Measurements from ENCODE around the gene LSR. TPM values are rescaled to one million over a fixed set of nuclear protein-coding genes. Genes with fewer than 3 reads are reported as not detected.

Gene LSR, protein sequence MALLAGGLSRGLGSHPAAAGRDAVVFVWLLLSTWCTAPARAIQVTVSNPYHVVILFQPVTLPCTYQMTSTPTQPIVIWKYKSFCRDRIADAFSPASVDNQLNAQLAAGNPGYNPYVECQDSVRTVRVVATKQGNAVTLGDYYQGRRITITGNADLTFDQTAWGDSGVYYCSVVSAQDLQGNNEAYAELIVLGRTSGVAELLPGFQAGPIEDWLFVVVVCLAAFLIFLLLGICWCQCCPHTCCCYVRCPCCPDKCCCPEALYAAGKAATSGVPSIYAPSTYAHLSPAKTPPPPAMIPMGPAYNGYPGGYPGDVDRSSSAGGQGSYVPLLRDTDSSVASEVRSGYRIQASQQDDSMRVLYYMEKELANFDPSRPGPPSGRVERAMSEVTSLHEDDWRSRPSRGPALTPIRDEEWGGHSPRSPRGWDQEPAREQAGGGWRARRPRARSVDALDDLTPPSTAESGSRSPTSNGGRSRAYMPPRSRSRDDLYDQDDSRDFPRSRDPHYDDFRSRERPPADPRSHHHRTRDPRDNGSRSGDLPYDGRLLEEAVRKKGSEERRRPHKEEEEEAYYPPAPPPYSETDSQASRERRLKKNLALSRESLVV
- 0.69 and 1.1 TPM in 2 replicates for total RNA-seq (2014; rRNA removed; shearing (Covaris generic))

DNA sequence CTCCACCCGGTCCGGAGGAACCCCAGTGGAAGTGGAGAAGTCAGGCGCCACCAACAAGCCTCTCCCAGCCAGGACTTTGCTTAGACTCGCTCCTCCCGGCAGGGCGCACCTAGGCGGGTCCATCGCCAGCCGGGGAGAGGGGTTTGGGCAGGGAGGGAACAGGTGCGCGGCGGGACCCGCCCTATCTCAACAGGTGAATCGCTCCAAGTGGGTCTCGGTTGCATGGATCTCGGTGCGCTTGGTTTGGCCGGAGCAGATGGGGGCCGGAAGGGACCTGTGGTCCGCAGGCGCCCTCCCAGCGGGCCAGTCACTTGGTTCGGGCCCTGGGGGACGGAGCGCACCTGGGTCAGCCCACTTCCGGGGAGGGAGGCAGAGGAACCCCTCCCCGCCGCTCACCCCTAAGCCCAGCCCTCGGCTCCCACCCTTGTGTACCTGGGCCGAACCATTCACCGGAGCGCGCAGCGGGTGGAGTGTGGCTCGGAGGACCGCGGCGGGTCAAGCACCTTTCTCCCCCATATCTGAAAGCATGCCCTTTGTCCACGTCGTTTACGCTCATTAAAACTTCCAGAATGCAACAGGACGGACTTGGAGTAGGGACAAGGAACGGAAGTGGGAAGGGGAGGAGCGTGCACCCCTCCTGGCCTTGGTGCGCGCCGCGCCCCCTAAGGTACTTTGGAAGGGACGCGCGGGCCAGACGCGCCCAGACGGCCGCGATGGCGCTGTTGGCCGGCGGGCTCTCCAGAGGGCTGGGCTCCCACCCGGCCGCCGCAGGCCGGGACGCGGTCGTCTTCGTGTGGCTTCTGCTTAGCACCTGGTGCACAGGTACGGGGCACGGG lies at the start of gene LSR:
LSR (plus strand) TSS at position 693 of the 836 bp plus-strand sequence; CDS start at position 714, 21 bp downstream.
- no peak for DNase-seq (ENCODE audit: low spot score)

DNA sequence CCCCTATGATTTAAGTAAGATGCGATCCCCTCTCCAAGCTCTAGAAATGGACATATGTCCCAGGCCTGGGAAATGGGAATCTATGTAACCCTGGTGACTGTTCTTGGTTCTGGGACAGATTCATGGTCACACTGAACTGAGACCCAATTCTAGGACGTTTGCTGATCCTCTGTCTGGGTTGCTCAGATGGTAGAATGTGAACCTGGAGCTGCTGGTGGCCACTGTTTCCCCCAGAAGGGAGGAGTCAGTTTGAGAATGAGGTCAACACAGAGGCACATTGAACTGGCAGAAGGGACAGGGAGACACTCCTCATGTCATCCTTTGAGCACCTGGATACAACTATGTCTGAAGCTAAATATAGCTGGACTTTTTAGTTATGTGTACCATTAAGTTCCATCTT lies 49.3 kb upstream of the LSR start:
- DNase-seq (ENCODE audit: low spot score) = no peak

DNA sequence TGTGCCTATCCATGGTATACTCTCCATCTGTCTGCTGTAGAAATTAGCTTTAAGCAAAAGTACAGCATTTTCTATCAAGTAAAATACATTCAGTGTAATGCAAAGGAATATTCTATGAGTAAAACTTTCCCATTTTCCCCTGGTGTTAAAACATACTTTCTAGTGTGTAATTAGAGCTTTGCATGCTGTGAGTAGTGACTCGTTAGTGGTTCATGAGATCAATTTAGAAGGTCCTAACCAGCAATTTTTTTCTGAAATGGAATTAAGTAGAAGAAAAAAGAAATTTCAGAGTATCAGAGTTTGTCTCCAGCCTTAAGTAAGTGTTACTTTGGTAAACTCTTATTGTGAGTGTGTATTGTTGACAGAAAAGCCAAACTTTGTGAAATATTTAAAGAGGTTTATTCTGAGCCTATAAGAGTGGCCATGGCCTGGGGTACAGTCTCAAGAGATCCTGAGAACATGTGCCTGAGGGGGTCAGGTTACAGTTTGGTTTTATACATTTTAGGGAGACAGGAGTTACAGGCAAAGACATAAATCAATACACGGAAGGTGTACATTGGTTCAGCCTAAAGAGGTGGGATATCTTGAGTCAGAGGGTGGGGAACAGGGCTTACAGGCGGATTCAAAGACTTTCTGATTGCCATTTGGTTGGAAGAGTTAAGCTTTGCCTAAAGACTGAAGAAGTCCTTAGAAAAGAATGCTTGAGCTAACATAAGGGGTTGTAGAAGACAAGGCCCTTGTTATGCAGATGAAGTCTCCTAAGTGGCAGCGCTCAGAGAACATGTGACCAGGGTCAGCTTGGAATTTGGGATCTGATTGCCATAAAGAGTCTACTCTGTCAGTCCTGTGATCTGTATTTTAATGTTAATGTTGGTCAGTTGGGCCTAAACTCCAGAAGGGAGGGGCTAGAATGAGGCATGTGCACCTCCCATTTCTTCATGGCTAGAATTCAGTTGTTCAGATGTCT lies 45.8 kb upstream of the LSR start:
- DNase-seq (ENCODE audit: low spot score) = no peak

DNA sequence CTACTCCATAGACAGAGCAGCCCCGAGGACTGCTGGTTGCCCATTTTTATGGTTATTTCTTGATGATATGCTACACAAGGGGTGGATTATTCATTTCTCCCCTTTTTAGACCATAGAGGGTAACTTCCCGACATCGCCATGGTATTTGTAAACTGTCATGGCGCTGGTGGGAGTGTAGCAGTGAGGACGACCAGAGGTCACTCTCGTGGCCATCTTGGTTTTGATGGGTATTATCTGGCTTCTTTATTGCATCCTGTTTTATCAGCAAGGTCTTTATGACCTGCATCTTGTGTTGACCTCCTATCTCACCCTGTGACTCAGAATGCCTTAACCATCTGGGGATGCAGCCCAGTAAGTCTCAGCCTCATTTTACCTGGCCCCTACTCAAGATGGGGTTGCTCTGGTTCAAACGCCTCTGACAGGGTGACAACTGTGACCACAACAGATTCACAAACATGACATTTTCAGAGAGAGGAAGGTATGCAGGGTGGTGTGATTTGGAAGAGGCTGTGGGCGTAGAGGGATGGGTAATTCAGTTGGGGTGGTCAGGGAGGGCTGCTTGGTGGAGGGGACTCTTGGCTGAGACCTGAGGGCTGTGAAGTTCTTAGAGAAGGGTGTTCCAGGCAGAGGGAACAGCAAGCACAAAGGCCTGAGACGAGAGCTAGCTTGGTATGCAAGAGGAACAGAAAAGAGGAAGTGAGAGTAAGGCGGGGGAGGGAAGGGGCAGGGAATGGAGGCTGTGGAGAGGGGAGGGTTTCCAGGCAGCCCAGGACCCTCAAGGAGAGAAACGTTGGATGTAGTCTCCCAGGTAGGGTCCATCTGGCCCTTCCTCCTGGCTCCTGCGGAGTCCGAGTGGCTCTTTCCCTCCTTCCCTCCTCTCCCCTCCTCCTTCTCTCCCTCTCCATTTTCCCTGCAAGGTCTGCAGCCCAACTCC lies 43.7 kb upstream of the LSR start:
- DNase-seq (ENCODE audit: low spot score) = no peak

DNA sequence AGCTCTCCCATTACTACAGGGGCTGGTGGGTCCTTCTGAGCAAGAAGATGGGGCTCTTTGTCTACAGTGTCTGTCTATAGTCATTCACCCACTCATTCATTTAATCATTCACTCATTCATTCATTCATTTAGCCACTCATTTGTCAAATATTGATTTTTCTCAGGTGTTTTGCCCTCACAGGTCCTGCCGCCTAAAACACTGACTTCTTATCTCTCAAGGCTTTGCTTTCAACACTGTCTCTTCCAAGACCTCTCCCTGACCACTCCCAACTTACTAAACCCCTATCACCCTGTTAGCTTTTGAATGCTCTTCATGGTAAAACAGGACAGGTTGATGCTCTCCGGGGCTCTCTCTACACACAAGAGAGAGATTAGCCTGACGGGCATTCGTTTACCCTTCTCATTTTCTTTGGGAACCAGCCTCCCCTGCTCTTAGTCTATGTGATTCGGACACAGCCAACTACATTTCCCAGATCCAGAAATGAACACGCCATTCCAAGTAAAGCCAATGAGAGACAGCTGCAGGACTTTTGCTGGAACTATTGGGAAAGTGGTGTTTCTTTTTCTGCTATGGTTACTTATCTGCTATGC lies 43.0 kb upstream of the LSR start:
- no peak for DNase-seq (ENCODE audit: low spot score)

DNA sequence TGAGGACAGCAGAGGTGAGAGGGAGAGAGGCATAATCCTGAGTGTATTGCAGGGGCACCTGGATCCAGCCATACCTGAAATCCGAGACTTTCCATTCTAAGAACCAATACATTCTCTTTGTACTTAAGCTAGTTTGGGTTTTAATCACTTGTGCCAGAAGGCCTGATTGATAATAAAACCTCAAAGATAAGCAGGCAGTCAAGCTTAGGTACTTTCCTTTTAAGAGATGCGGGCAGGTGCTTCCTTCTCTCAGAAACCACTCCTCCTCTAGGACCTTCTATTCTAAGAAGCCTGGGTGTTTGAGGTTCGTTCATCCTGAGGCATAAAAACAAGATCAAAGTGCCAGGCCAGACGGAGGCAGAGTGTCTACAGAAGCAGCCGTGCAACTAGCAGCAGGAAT lies 42.4 kb upstream of the LSR start:
- DNase-seq (ENCODE audit: low spot score) = no peak

DNA sequence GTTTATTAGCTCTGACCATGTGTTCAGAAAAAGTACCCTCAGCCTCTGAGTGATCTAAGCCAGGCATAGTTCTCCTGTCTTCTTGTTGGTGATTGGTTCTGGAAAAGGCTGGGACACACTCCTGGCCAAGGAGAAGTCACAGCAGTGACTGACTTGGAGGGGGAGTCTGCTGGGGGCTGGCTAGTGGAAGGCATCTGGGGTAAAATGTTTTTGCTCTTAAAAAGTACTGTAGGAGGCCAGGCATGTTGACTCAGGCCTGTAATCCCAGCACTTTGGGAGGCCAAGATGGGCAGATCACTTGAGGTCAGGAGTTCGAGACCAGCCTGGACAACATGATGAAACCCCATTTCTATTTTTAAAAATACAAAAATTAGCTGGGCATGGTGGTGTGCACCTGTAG lies 41.9 kb upstream of the LSR start:
- DNase-seq (ENCODE audit: low spot score) = no peak

DNA sequence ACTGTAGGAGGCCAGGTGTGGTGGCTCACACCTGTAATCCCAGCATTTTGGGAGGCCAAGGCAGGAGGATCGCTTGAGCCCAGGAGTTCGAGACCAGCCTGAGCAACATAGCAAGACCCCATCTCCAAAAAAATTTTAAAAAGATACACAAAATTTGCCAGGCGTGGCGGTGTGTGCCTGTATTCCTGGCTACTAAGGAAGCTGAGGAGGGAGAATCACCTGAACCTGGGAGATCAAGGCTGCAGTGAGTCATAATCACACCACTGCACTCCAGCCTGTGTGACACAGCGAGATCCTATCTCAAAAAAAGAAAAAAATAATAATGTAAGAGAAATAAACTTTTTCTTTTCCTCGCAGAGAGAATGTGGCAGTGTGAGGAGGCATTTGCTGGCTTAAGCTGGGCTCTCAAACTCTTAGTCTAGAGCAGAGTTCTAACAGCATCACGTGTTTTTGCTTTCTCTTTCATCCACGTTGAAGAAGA lies 41.4 kb upstream of the LSR start:
- DNase-seq (ENCODE audit: low spot score) = no peak

DNA sequence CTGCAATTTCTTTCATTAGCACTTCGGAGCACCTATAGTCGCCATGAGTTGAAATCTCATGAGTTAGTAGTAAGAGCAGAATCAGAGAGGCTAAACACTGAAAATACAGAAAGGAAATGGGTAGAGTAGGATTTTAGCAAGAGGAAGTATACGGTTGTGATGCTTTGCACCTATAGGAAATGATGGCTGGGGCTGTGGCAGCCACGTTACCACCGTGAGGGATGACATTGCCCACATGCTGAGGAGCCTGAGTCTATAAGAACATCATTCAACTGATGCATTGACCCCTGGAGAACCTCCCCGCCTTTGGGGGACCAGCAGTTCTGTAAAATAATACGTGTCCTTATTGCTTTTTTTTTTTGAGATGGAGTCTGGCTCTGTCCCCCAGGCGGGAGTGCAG lies 40.7 kb upstream of the LSR start:
- DNase-seq (ENCODE audit: low spot score) = no peak

DNA sequence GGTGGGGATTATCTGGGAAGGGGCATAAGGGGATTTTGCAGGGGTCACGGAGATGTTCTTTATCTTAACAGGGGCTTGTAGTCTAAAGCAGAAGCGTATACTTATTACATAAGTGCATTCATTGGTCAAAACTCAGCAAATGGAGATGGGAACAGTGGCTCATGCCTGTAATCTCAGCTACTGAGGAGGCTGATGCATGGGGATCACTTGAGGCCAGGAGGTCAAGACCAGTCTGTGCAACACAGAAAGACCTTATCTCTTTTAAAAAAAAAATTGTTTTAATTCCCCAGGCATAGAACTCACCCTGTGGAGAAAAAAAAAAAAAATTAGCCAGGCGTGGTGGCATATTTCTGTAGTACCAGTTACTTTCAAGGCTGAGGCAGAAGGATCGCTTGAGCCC lies 39.2 kb upstream of the LSR start:
- DNase-seq (ENCODE audit: low spot score) = no peak

DNA sequence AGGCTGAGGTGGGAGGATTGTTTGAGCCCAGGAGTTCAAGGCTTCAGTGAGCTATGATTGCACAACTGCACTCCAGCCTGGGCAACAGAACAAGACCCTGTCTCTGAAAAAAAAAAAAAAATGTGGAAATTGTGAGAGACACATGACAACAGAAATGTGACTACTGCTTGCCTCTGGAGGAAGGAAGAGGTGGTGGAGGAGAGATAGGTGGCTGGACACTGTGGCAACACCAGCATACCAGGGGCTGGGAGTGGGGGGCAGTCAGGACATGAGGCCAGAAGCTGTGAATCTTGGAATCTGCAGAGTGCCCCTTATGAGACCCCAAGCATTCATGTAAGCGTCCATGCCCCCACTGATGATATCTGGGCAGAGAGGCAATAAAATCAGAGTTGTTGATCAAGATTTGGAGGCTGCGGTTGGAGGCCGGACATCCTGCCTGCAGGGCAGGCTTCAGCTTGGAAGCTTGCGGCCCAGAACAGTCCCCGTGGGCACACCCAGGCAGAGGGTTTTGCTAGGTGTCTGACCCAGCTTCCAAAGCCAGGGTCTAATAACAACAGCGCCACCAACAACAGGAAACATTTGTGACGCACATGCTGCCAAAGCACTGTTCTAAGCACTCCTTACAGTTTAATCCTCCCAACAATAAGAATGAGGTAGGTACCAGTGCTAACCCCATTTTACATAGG lies 37.1 kb upstream of the LSR start:
- DNase-seq (ENCODE audit: low spot score) = no peak

DNA sequence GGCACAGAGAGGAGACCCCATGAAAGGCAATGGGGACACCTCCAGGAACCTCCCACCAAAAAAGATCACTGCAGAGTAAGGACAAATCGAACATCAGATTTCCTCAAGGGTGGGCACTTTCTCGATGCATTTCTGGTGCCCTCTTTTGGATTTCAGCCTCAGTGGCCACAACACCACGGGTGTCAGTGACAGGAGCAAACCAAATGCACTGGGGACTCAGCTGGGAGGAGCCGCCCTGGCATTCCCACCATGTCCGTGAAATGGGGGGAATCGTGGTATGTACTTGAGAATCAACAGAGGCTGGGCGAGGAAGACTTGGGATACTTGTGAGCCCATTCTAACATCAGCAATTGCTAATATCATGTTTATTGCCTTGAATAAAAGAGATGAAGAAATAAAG lies 36.6 kb upstream of the LSR start:
- DNase-seq (ENCODE audit: low spot score) = no peak

DNA sequence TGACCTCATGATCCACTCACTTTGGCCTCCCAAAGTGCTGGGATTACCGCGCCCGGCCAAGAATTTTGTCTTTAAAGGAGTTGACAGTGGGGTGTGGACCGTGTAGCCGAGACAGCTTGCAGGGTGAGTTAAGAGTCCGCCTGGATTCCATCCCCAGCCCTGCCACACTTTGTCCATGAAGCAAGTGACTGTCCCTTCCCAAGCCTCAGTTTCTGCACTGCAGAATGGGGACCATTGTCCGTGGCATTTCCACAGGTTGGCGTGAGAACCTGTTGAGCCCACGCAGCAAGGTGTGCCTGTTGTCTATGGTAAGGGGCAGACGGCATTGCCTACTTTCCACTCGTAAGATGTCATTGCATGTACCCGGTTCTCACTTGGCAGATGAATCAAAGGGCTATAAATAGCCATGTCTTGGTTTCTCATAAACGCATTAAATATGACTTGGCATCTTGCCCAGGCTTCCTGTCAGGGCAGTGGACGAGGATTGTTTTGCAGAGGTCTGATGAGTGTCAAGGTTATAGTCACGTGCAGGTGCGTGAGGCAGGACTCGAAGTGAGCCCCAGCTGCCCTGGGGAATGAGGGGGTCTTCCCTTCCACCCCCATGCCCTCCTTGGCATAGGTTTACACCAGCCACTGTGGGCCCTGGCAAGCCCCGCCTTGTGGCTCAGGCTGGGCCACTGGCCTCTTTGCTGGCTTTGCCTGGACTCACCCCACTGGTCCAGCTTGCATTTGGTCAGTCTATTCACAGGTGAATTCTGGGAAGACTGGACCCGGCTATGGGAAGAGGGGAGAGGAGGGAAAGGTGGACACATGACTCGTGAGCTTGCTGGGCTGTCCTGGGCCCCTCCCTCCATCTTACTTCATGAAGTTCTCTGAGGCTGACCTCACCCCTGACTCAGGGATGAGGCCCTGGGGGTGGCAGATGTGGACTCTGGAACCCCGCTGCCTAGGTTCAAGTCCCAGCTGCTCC lies 34.9 kb upstream of the LSR start:
- DNase-seq (ENCODE audit: low spot score) = peak; percentile 88

DNA sequence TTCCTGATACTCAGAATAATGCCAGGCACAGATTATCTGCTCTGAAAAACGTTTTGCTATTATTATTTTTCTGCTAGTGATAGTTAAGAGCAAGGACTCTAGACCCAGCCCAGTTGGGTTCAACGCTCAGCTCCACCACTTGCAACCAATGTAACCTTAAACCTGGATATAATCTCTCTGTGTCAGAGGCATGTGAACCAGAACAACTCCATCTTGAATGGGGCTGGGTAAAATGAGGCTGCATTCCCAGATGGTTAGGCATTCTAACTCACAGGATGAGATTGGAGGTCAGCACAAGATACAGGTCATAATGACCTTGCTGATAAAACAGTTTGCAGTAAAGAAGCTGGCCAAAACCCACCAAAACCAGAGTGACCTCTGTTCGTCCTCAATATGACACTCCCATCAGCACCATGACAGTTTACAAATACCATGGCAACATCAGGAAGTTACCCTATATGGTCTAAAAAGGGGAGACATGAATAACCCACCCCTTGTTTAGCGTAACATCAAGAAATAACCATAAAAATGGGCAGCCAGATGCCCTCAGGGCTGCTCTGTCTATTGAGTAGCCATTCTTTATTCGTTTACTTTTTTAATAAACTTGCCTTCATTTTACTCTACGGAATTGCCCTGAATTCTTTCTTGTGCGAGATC lies 33.9 kb upstream of the LSR start:
- DNase-seq (ENCODE audit: low spot score) = no peak

DNA sequence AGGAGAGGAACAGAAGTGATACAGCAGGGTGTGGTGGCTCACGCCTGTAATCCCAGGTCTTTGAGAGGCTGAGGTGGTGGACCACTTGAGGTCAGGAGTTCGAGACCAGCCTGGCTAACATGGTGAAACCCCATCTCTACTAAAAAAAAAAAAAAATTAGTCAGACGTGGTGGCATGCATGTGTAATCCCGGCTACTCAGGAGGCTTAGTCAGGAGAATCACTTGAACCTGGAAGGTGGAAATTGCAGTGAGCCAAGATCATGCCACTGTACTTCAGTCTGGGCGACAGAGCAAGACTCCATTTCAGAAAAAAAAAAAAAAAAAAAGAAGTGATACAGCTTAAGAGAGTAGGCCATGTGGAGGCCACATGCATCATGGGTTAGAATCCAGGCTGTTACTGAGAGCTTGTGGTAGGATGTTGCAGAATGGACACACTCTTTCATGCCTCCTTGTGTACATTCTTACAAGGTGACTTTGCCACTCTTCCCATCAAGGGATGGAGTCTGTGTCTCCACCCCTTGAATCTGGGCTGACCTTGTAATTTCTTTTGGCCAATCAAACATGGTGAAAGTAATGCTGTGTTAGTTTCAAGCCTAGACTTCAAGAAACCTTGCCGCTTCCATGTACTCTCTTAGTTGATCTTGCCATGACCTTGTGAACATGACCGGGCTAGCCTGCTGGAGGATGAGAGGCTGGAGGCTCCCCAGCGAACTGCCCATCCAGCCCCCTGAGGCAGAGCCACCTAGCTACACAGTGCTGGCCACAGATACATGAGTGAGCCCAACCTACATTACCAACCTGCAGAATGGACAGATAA lies 32.6 kb upstream of the LSR start:
- no peak for DNase-seq (ENCODE audit: low spot score)

DNA sequence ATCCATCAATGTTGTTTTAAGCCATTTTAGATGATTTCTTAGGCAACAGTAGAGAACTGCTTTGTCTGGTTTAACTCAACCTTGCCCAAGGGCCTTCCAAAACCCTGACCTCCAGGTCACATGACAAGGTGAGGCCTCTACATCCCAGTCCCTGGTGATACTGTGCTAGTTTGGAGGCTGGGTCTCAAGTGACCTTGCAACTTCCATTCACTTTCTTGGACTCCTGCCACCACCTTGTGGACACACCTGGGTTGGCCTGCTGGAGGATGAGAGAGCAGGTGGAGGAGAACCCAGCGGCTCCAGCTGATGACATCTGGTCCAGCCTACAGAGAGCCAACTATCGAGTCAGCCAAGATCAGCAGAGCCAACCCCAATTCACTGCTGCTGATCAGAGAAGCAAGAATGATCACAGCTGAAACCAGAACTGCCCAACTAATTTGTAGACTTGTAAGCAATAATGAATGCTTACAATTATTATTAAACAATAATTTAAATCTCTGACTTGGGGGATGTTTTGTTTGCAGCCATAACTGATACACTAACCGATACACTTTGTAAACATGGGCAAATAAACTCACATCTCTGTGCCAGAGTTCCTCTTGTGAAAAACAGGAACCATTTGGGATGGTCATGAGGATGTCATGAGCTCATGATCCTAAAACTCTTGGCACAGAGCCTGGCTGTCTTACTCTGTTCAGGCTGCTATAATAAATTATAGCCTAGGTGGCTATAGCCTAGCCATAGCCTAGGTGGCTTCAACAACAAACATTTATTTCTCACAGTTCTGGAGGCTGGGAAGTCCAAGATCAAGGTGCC lies 31.8 kb upstream of the LSR start:
- no peak for DNase-seq (ENCODE audit: low spot score)
